Fibroblast of upper back skin (primary cell): ENCODE data around the gene MAEA.

Source experiments
- DNase-seq: peaks from one replicate; pipeline ENCODE4 v3.0.0-alpha.2; 2013

Gene MAEA

GRCh38 chr4:1305781-1306455, 16.2 kb downstream of the MAEA start:
- DNase-seq = no peak

- no peak for DNase-seq
These were observed 18.5 kb downstream of the MAEA start for GRCh38 chr4:1307951-1308735.

- peak; percentile 91 for DNase-seq
These were observed 19.7 kb downstream of the MAEA start for GRCh38 chr4:1309261-1310010.

- DNase-seq = no peak
These were observed 20.5 kb downstream of the MAEA start for GRCh38 chr4:1310031-1310795.

DNA sequence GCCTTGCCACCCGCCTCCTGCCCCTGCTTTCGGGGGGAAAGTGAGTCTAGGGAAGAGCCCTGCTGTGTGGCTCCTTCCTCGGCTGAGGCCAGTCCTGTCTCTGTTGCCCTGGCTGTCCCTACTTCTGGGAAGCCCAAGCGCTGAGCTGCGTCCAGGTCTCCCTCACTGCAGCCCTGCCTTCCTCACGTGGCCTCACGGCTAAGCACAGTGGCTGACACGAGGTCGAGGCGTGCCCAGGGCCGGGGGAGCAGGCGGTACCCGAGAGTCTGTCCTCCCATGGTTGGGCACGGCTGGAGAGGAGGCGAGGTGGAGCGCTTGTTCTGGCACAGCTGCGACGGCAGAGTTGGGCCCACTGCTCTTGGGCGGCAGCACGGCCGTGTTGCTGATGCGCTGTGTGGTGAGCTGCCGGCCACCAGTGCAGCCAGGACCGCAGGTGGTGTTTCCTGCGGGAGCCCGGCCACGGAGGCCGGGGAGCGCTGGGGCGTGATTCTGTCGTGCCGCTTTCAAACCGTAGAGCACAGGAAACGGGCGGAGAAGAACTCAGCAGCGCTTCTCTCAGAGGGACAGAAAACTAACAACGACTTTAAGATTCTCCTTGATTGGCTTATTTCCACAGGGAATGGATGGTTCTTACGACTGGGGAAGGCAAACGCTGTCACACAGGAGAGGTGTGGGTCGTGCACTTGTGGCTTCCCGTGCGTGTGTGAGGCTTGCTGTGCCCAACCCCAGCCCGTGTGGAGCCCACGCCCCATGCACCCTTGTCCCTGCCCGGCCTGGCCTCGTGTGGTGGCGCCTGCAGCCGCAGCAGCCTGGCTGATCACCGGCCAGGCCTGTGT, 21.3 kb downstream of the MAEA start:
- no peak for DNase-seq

- no peak for DNase-seq
These were observed 23.3 kb downstream of the MAEA start for GRCh38 chr4:1312821-1313640.

GRCh38 chr4:1315306-1315705, 25.6 kb downstream of the MAEA start:
- no peak for DNase-seq

- no peak for DNase-seq
These were observed 26.3 kb downstream of the MAEA start for GRCh38 chr4:1315836-1316536.

DNA sequence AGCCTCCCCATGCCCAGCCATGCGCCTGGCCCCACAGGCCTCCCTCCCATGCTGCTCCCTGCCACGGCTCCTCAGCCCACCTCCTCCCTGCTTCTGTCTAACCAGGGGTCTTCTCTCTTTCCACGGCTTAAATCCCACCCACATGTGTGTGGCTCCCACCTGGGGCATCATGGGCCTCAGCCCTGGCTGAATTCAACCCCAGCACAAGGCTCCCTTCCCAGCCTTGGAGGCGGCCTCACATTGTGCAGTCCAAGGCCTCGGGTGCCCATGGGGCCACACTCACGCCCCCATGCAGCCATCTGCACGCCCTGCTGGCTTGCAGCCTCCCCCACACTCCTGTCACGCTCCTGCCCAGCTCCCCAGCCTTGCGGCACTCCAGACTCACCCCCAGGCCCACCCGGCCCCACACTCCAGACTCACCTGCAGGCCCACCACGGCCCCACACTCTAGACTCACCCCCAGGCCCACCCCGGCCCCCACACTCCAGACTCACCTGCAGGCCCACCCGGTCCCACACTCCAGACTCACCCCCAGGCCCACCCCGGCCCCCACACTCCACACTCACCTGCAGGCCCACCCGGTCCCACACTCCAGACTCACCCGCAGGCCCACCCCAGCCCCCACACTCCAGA, 27.0 kb downstream of the MAEA start:
- DNase-seq = no peak

- no peak for DNase-seq
These were observed 27.7 kb downstream of the MAEA start for GRCh38 chr4:1317177-1318045.

GRCh38 chr4:1318046-1318375, 28.3 kb downstream of the MAEA start:
- no peak for DNase-seq

- no peak for DNase-seq
These were observed 29.0 kb downstream of the MAEA start for GRCh38 chr4:1318488-1319213.

- no peak for DNase-seq
These were observed 31.8 kb downstream of the MAEA start for GRCh38 chr4:1321486-1321885.

DNA sequence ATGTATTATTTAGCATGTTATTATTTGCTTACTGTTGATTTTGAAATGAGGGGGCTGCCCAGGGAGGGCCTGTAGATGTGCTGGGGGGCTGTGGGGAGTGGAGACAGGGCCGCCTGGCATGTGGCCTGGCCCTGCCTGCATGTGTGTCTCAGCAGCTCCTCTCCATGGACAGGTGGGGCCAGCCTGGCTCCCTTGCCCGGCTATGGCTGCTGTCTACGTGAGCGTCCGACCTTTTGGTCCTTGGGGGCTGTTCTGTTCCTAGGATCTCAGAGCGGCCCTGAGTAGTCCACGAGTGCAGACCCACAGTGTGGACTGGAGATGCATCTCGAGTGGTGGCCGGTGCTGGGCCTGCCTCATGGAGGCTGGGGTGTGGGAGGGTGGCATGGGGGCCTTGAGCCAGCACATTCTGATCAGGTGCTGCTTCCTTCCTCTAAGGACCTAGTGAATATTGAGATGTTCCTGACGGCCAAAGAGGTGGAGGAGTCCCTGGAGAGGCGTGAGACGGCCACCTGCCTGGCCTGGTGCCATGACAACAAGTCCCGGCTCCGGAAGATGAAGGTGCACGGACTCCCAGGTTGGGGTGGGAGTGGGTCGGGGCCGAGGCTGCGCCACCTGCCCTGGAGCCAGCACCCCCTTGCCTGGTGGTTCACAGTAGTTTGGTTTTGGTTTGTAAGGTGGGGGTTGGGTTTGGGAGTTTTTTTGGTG, 32.4 kb downstream of the MAEA start:
- DNase-seq = no peak

- no peak for DNase-seq
These were observed 33.6 kb downstream of the MAEA start for GRCh38 chr4:1323280-1323634.

DNA sequence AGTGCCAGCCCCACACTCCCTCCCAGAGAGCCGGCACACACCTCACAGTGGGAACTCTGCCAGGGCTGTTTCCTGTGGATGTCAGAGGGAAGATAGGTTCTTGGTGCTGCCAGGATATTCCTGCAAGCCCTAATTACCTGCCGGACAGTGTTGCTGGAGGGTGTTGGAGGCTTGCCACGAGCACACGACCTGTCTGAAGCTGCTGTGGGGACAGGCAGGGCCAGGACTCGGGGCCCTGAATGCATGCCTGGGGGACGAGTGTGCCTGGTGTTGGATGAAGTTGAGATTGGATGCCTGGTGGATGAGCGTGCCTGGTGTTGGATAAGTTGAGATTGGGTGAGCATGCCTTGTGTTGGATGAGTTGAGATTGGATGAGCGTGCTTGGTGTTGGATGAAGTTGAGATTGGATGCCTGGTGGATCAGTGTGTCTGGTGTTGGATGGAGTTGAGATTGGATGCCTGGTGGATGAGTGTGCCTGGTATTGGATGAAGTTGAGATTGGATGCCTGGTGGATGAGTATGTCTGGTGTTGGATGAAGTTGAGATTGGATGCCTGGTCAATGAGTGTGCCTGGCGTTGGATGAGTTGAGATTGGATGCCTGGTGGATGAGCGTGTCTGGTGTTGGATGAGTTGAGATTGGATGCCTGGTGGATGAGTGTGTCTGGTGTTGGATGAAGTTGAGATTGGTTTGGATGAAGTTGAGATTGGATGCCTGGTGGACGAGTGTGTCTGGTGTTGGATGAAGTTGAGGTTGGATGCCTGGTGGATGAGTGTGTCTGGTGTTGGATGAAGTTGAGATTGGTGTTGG, 34.1 kb downstream of the MAEA start:
- DNase-seq = peak; percentile 82
